ENCODE results near the gene SGCD. TPM values are rescaled to one million over a fixed set of nuclear protein-coding genes. Genes with fewer than 3 reads are reported as not detected.

The SGCD gene
- total RNA-seq, 2 experiments from 2014 or later = not detected

DNA sequence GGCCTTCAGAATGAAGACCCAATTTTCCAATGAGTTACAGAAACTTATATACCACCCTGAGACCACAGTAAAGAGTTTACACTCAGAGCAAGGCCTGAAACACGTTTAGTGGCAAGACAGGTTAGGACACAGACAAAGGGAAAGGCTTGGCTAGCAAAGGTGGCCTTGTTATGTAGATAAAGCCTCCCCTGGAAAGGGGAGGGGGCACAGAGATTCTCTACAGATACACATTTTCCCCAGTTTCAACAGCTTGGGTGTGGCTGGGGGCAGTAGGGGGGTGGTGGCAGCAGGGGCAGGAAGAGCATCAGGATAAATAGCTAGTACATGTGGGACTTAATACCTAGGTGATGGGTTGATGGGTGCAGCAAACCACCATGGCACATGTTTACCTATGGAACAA, 471.2 kb downstream of the SGCD start:
- Histone ChIP-seq H3K9me3 (ENCODE audit: control insufficient read depth in 1 of 2, insufficient read depth in 1 of 2, low read length in 2 of 2) (no peaks in the 10 kb centered on the region), H3K27me3 (ENCODE audit: control insufficient read depth in 1 of 2, insufficient read depth in 2 of 2, low read length in 2 of 2) (peaks cover 0 to 4% of the 10 kb centered on the region in 2 experiments), H3K4me1 (ENCODE audit: insufficient read depth, low read length) (no peaks in the 10 kb centered on the region), H3K27ac (ENCODE audit: low read depth in 1 of 2, low read length in 2 of 2) (no peak overlapping the region), H3K36me3 (ENCODE audit: insufficient read depth, low read length) (no peaks in the 10 kb centered on the region), H3K4me3 (ENCODE audit: low read length) (no peak overlapping the region)
- Mint-ChIP-seq H3K27ac (no peak overlapping the region), H3K36me3 (ENCODE audit: low read depth) (no peaks in the 10 kb centered on the region), H3K27me3 (peaks cover 22% of the 10 kb centered on the region), H3K4me1 (ENCODE audit: low read depth) (no peaks in the 10 kb centered on the region), H3K9me3 (no peaks in the 10 kb centered on the region), H3K4me3 (no peak overlapping the region)
- no peak for DNase-seq
- intact Hi-C loops (cut with DNase I, micrococcal nuclease) = no loop called here
- TF ChIP-seq CTCF (IDR thresholded peaks at IDR 0.05) = no peak
- POLR2A ChIA-PET = no interaction called here
- CTCF ChIA-PET = no interaction called here
- no peak for ATAC-seq (ENCODE audit: poor library complexity)

DNA sequence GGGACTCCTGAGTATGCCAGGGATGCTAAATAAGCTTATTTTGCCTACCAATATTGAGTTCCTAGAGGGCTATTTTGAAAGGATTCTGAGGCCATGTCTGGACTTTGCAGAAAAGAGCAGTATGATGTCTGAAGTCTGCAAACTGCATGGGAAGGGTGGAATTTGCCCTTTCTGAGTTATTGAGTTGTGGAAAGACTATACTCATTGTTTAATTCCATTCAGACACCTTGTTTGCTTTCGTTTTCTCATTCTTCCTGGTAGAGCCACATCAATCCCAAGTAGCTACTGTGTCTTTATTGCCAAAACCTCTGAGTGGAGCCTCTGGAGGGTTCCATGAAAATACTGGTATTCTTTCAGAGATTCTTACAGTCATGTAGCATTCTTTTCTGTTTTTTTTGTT, 472.2 kb downstream of the SGCD start:
- ATAC-seq (ENCODE audit: poor library complexity) (no peak), DNase-seq (no peak)
- Histone ChIP-seq H3K9me3 (ENCODE audit: control insufficient read depth in 1 of 2, insufficient read depth in 1 of 2, low read length in 2 of 2) (no peaks in the 10 kb centered on the region), H3K4me3 (ENCODE audit: low read length) (no peak overlapping the region), H3K4me1 (ENCODE audit: insufficient read depth, low read length) (no peaks in the 10 kb centered on the region), H3K36me3 (ENCODE audit: insufficient read depth, low read length) (no peaks in the 10 kb centered on the region), H3K27ac (ENCODE audit: low read depth in 1 of 2, low read length in 2 of 2) (no peak overlapping the region), H3K27me3 (ENCODE audit: control insufficient read depth in 1 of 2, insufficient read depth in 2 of 2, low read length in 2 of 2) (peaks cover 0 to 4% of the 10 kb centered on the region in 2 experiments)
- ChIA-PET POLR2A (no interaction called here), CTCF (no interaction called here)
- no peak overlapping the region for H3K27ac Mint-ChIP-seq
- no peaks in the 10 kb centered on the region for H3K4me1 Mint-ChIP-seq (ENCODE audit: low read depth)
- H3K4me3 Mint-ChIP-seq = no peak overlapping the region
- no peak for TF ChIP-seq CTCF (IDR thresholded peaks at IDR 0.05)
- no peaks in the 10 kb centered on the region for H3K36me3 Mint-ChIP-seq (ENCODE audit: low read depth)
- H3K27me3 Mint-ChIP-seq = peaks cover 26% of the 10 kb centered on the region
- intact Hi-C loops (cut with DNase I, micrococcal nuclease) = no loop called here
- H3K9me3 Mint-ChIP-seq = no peaks in the 10 kb centered on the region

DNA sequence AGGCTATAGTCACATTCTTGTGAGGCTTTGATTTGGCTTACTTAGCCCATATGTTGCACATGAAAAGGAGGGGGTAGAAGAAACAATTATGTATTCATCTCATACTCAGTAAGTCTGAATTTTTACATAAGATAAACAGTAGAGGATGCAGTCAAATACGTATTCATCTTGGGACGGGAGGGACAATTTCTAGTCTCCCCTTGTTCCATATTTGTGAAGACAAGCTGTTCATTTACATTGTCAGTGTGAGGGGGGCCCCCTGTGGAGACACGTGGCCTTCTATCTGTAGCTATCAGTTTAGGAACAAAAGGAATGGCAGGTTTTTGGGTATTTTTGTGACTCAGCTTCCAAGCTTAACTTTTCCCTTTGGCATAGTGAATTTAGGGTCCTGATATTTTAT, 474.0 kb downstream of the SGCD start:
- no peak for TF ChIP-seq CTCF (IDR thresholded peaks at IDR 0.05)
- Mint-ChIP-seq H3K4me1 (ENCODE audit: low read depth) (no peaks in the 10 kb centered on the region), H3K9me3 (no peaks in the 10 kb centered on the region), H3K36me3 (ENCODE audit: low read depth) (no peaks in the 10 kb centered on the region), H3K27me3 (peaks cover 17% of the 10 kb centered on the region), H3K27ac (no peak overlapping the region), H3K4me3 (no peak overlapping the region)
- Histone ChIP-seq H3K27ac (ENCODE audit: low read depth in 1 of 2, low read length in 2 of 2) (no peak overlapping the region), H3K4me1 (ENCODE audit: insufficient read depth, low read length) (no peaks in the 10 kb centered on the region), H3K4me3 (ENCODE audit: low read length) (no peak overlapping the region), H3K27me3 (ENCODE audit: control insufficient read depth in 1 of 2, insufficient read depth in 2 of 2, low read length in 2 of 2) (peaks cover 0 to 7% of the 10 kb centered on the region in 2 experiments), H3K9me3 (ENCODE audit: control insufficient read depth in 1 of 2, insufficient read depth in 1 of 2, low read length in 2 of 2) (peaks cover 0 to 3% of the 10 kb centered on the region in 2 experiments), H3K36me3 (ENCODE audit: insufficient read depth, low read length) (no peaks in the 10 kb centered on the region)
- no peak for ATAC-seq (ENCODE audit: poor library complexity)
- POLR2A ChIA-PET = no interaction called here
- intact Hi-C loops (cut with DNase I, micrococcal nuclease) = no loop called here
- CTCF ChIA-PET = no interaction called here
- DNase-seq = no peak

Measured in CD4-positive, alpha-beta T cell (primary cell).